ENCODE results near the gene MYO15B.

Gene MYO15B

DNA sequence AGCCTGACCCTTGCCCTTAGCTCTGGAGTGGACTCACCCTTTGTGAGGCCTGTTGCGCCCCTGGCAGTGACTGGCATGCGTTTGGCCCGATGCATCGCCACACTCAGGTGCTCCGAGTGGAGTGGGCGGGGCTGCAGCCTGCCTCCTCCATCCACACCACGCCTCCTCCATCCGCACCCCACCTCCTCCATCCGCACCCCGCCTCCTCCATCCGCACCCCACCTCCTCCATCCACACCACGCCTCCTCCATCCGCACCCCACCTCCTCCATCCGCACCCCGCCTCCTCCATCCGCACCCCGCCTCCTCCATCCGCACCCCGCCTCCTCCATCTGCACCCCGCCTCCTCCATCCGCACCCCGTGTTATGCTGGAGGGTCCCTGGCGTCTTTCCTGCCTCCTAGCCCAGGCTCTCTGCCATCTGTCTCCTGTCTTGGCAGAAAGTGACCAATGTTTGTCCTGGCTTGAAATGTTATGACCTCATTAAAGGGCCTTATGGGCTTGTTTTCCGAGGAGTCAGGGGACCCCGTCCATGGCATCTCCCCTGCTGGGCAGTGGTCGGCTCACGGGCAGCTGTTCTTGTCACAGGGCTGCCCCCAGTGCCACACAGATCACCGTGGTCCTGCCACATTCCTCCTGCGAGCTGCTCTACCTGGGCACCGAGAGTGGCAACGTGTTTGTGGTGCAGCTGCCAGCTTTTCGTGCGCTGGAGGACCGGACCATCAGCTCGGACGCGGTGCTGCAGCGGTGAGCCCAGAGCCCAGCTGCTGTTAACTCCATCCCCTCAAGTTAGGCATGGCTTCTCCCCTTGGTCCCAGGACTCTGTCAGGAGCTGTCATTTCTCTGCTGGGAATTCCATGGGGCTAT is 28.7 kb upstream of the MYO15B start:
- DNase-seq (ENCODE audit: low read depth in 2 of 2), result no peak

DNA sequence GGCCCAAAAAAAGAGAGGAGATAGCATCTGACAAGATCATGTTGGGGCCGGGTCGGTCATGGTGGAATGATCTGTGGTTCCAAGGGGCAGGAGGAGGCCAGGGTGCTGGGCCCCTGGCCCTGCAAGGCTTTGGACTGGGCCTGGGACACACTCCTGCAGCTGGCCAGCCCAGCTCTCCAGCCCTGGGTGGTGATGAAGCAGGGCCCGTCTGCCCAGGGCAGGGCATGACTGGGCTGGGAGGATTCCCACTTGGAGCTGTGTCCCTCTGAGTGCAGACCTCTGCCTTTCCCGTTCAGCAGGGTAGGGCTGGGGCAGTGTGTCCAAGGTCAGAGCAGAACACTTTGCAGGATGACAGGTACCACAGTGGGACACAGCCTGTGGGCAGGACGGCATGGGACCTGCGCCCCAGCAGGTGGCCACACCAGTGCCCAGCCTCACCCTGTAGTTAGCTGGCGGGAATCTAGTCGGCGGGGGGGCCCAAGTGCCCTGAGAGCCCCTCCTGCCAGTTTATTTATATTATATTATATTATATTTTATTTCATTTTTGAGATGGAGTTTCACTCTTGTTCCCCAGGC is 27.6 kb upstream of the MYO15B start:
- no peak for DNase-seq (ENCODE audit: low read depth in 2 of 2)

GRCh38 chr17:75561927-75562603 is 25.5 kb upstream of the MYO15B start:
- DNase-seq (ENCODE audit: low read depth in 2 of 2), result no peak

DNA sequence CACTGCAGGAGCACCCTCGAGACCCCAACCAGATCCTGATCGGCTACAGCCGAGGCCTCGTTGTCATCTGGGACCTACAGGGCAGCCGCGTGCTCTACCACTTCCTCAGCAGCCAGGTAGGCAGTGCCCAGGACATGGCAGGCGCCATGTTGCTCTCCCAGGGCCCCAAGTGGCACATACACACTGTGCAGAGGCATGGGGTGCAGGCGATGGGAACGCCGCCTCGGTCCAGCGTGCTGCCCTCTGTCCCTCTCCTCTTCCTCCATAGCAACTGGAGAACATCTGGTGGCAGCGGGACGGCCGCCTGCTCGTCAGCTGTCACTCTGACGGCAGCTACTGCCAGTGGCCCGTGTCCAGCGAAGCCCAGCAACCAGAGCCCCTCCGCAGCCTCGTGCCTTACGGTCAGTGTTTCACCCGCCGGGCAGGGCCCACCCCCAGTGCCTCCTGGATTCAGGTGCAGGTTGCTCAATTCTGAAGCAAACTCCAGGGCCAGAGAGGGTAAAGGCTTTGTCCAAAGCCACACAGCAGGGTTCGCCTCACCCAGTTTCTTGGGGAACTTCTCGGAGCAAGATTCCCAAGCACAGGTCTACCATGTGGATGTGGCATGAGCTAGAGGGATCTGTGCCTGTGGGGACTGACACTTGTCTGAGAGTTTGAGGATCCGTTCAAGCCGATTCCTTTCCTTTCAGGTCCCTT is 24.4 kb upstream of the MYO15B start:
- DNase-seq (ENCODE audit: low read depth in 2 of 2), result no peak

DNA sequence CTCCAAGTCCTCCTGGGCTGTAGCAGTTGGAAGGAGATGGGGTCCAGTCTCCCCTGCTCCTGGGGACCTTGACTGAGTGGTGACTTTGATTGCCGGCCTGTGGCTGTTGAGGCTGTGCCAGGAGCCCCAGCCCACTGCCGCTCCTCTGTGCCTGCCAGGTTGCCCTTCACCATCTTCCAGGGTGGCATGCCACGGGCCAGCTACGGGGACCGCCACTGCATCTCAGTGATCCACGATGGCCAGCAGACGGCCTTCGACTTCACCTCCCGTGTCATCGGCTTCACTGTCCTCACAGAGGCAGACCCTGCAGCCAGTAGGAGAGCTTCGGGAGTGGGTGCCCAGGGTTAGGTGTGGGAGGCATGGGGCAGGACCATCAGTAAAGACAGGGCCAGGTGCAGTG is 23.4 kb upstream of the MYO15B start:
- no peak for DNase-seq (ENCODE audit: low read depth in 2 of 2)

- no peak for DNase-seq (ENCODE audit: low read depth in 2 of 2)
Measured at GRCh38 chr17:75565066-75565465, 22.5 kb upstream of the MYO15B start.

DNA sequence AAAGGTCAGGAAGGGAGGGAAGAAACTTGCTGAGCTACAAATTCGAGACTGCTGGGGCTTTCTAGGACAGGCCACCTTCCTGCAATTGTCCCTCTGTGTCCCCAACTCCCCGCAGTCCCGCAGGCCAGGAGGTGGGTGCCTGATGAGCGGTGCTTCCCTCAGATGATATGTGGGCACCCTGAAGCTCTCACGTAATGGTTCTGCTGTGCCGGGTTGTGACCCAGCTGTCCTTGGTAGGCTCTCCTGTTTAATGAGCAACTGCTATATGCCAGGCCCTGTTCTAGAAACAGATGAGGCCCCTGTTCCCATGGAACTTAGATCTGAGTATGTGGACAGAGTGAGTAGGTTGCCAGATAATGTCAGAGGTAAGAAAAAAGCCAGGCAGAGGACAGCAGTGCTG is 22.0 kb upstream of the MYO15B start:
- no peak for DNase-seq (ENCODE audit: low read depth in 2 of 2)

DNA sequence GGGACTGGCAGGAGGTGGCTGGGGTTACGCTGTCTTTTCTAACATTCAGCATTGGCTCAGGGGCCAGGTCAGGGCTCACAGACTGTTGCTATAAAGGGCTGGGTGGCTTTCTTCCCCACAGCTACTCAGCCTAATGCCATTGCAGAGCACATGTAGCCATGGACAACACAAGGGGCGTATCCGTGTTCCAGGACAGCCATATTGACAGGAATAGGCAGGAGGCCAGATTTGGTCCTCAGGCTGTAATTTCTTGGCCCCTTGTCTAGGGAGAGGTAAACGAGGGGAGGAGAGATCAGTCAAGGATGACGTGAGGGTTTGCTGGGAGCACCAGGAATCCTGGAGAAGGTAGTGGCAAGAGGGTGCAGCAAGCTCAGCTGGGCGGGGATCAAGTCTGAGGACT is 21.2 kb upstream of the MYO15B start:
- DNase-seq (ENCODE audit: low read depth in 2 of 2), result no peak

GRCh38 chr17:75566834-75567233 is 20.8 kb upstream of the MYO15B start:
- DNase-seq (ENCODE audit: low read depth in 2 of 2), result no peak

GRCh38 chr17:75568412-75569255 is 19.0 kb upstream of the MYO15B start:
- DNase-seq (ENCODE audit: low read depth in 2 of 2), result no peak

GRCh38 chr17:75570034-75570676 is 17.4 kb upstream of the MYO15B start:
- no peak for DNase-seq (ENCODE audit: low read depth in 2 of 2)

DNA sequence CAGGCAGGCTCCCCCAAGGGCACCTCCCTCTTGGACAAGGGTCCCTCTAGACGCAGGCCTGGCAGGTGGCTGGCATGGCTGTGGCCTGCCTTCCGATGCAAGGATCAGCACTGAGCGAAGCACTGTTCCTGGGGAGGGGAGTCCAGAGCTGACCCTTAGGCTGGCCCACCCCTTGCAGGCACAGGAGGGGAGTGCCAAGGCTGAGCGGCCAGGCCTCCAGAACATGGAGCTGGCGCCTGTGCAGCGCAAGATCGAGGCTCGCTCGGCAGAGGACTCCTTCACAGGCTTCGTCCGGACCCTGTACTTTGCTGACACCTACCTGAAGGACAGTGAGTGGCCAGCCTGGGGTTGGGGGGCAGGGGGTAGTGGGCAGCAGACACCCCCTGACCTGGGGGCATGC is 16.8 kb upstream of the MYO15B start:
- no peak for DNase-seq (ENCODE audit: low read depth in 2 of 2)

- DNase-seq (ENCODE audit: low read depth in 2 of 2), result no peak
Measured at GRCh38 chr17:75571197-75571884, 16.3 kb upstream of the MYO15B start.

GRCh38 chr17:75571885-75572215 is 15.8 kb upstream of the MYO15B start:
- DNase-seq (ENCODE audit: low read depth in 2 of 2), result no peak

- no peak for DNase-seq (ENCODE audit: low read depth in 2 of 2)
Measured at GRCh38 chr17:75572713-75573539, 14.7 kb upstream of the MYO15B start.

DNA sequence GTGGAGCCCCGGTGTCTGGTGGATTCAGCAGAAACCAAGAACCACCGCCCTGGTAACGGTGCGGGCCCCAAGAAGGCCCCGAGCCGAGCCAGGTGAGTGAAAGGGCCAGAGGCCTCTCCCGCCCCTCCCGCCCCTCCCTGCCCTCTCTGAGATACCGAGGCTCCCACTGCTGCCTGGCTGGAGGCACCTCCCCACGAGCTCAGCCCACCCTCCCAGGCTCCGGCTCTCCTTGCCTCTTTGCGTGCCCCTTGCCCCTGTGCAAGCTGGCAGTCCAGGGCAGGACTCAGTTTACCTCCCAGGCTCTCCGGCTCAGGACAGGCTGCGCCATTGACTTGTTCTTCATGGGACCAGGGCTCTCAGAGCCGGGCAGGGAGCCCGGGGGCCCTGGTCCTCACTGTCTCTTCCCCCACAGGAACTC is 14.1 kb upstream of the MYO15B start:
- DNase-seq (ENCODE audit: low read depth in 2 of 2), result no peak

GRCh38 chr17:75573994-75574393 is 13.6 kb upstream of the MYO15B start:
- DNase-seq (ENCODE audit: low read depth in 2 of 2), result no peak

DNA sequence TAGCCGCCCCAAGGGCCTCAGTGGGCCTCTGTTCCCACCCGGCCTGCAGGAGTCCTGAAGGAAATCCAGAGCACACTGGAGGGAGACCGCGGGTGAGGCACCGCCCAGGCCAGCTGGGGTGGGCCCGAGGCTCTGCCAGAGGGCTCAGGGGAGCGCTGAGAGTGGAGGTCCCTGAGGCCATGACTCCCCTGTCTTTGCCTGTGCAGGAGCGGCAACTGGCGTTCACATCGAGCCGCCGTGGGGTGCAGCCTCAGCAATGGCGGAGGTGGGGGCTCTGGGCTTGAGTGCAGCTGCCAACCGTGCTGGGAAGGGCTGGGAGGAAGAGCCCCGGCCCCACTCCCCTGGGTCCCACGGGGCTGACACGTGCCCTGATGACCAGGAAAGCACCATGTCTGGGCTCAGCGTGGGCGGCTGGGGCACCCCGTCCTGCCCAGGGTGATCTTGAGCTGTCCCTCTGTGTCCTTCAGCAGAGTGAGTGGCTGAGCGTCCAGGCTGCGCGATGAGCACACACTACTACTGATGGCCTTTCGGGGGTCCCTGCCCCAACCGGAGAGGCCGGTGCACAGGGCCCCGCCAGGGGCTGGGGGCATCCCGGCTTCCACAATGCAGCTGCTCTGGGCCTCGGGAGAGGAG is 13.1 kb upstream of the MYO15B start:
- DNase-seq (ENCODE audit: low read depth in 2 of 2), result no peak

DNA sequence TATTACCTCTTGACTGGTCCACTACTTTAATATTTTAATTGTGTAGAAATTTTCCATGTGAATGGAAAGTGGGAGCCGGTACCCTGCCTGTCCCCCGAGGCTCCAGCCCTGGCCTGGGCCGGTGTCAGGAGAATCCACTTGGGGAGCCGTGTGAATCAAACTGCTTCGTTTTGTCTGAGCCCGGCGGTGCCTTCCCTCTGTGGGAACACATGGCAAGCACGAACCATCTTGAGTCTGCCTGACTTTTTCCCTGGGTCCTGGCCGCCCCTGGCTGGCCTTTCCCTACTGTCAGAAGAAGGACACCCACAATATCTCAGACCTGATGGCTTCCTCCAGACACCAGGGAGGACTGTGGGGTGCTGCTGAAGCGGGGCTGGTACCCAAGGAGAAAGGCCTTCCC is 12.4 kb upstream of the MYO15B start:
- DNase-seq (ENCODE audit: low read depth in 2 of 2), result no peak

All from stimulated activated CD8-positive, alpha-beta memory T cell treated with anti-CD3 and anti-CD28 coated beads, Interleukin-7, amount 100 ng/mL, for 4 hours (primary cell).